Activated CD4-positive, CD25-positive, alpha-beta regulatory T cell treated with anti-CD3 and anti-CD28 coated beads, Interleukin-2, amount 50 U/mL, for 72 hours (primary cell): ENCODE results near the gene GOSR2.
"Not testable (repeated sequence)": the region's sequence is repeated elsewhere in the genome, so short reads cannot be mapped to it uniquely, and the experiment has no call there.

Source experiments
- DNase-seq: peaks from one replicate; pipeline ENCODE4 v3.0.0; 2021

GOSR2 gene

GRCh38 chr17:46968224-46968834 is 45.4 kb downstream of the GOSR2 start:
- DNase-seq = no peak

GRCh38 chr17:46968896-46969295 is 45.9 kb downstream of the GOSR2 start:
- DNase-seq = no peak

GRCh38 chr17:46971647-46972300 is 48.8 kb downstream of the GOSR2 start:
- no peak for DNase-seq

GRCh38 chr17:46972346-46972745 is 49.4 kb downstream of the GOSR2 start:
- DNase-seq = no peak

GRCh38 chr17:46974086-46974485 is 51.1 kb downstream of the GOSR2 start:
- DNase-seq = no peak

- DNase-seq = no peak
These were observed 52.3 kb downstream of the GOSR2 start for GRCh38 chr17:46975287-46975686.

- no peak for DNase-seq
These were observed 53.8 kb downstream of the GOSR2 start for GRCh38 chr17:46976626-46977270.

GRCh38 chr17:46977348-46977747 is 54.4 kb downstream of the GOSR2 start:
- DNase-seq = no peak

GRCh38 chr17:46977750-46978488 is 55.0 kb downstream of the GOSR2 start:
- DNase-seq = no peak

GRCh38 chr17:46978489-46979146 is 55.7 kb downstream of the GOSR2 start:
- DNase-seq = no peak

GRCh38 chr17:46979147-46979863 is 56.3 kb downstream of the GOSR2 start, which contains the start of gene RPRML:
TSS of gene RPRML (minus strand) at chr17:46979253. CDS start at chr17:46979007, 246 bp downstream.
- peak; percentile 33 for DNase-seq

- DNase-seq = no peak
These were observed 59.6 kb downstream of the GOSR2 start for GRCh38 chr17:46982577-46982976.

GRCh38 chr17:46983782-46984181 is 60.8 kb downstream of the GOSR2 start:
- no peak for DNase-seq

GRCh38 chr17:46984341-46984740 is 61.4 kb downstream of the GOSR2 start:
- no peak for DNase-seq

GRCh38 chr17:46984892-46985291 is 61.9 kb downstream of the GOSR2 start:
- DNase-seq = no peak

- no peak for DNase-seq
These were observed 63.4 kb downstream of the GOSR2 start for GRCh38 chr17:46986366-46986765.

GRCh38 chr17:46987927-46988326 is 65.0 kb downstream of the GOSR2 start:
- DNase-seq = not testable (repeated sequence)

GRCh38 chr17:46989637-46990431 is 66.9 kb downstream of the GOSR2 start:
- no peak for DNase-seq

GRCh38 chr17:46991617-46992016 is 68.7 kb downstream of the GOSR2 start:
- DNase-seq = no peak
